Measurements from ENCODE around the gene TMEM108.
A peak's percentile ranks its signal among the peaks of the same experiment; 100 is the strongest.

TMEM108 gene

GRCh38 chr3:133123636-133124035 lies 85.4 kb downstream of the TMEM108 start:
- FAIRE-seq (no peak), DNase-seq (ENCODE audit: insufficient read length) (no peak)
- no peak for TF ChIP-seq POLR2AphosphoS5 (IDR thresholded peaks at IDR 0.05; ENCODE audit: low read depth, low read length)
- no peak for TF ChIP-seq POLR2A (IDR thresholded peaks at IDR 0.05; ENCODE audit: low read depth, low read length)
- no peak for TF ChIP-seq TAF1 (IDR thresholded peaks at IDR 0.05; ENCODE audit: borderline replicate concordance, low read depth, low read length)

- FAIRE-seq (no peak), DNase-seq (ENCODE audit: insufficient read length) (no peak)
- TF ChIP-seq TAF1 (IDR thresholded peaks at IDR 0.05; ENCODE audit: borderline replicate concordance, low read depth, low read length): no peak
- no peak for TF ChIP-seq POLR2AphosphoS5 (IDR thresholded peaks at IDR 0.05; ENCODE audit: low read depth, low read length)
- no peak for TF ChIP-seq POLR2A (IDR thresholded peaks at IDR 0.05; ENCODE audit: low read depth, low read length)
These were observed 86.3 kb downstream of the TMEM108 start for GRCh38 chr3:133124511-133124910.

- DNase-seq (ENCODE audit: insufficient read length): no peak
- TF ChIP-seq POLR2AphosphoS5 (IDR thresholded peaks at IDR 0.05; ENCODE audit: low read depth, low read length): no peak
- TF ChIP-seq POLR2A (IDR thresholded peaks at IDR 0.05; ENCODE audit: low read depth, low read length): no peak
- TF ChIP-seq TAF1 (IDR thresholded peaks at IDR 0.05; ENCODE audit: borderline replicate concordance, low read depth, low read length): no peak
- no peak for FAIRE-seq
These were observed 87.0 kb downstream of the TMEM108 start for GRCh38 chr3:133125171-133125570.

- TF ChIP-seq POLR2A (IDR thresholded peaks at IDR 0.05; ENCODE audit: low read depth, low read length): no peak
- no peak for TF ChIP-seq POLR2AphosphoS5 (IDR thresholded peaks at IDR 0.05; ENCODE audit: low read depth, low read length)
- no peak for TF ChIP-seq TAF1 (IDR thresholded peaks at IDR 0.05; ENCODE audit: borderline replicate concordance, low read depth, low read length)
- no peak for FAIRE-seq
- DNase-seq (ENCODE audit: insufficient read length): no peak
These were observed 87.6 kb downstream of the TMEM108 start for GRCh38 chr3:133125802-133126201.

- TF ChIP-seq POLR2AphosphoS5 (IDR thresholded peaks at IDR 0.05; ENCODE audit: low read depth, low read length) (no peak), TAF1 (IDR thresholded peaks at IDR 0.05; ENCODE audit: borderline replicate concordance, low read depth, low read length) (no peak), POLR2A (IDR thresholded peaks at IDR 0.05; ENCODE audit: low read depth, low read length) (no peak)
- DNase-seq (ENCODE audit: insufficient read length): no peak
- FAIRE-seq: no peak
These were observed 89.2 kb downstream of the TMEM108 start for GRCh38 chr3:133127381-133127780.

GRCh38 chr3:133130168-133130567 lies 92.0 kb downstream of the TMEM108 start:
- no peak for TF ChIP-seq POLR2AphosphoS5 (IDR thresholded peaks at IDR 0.05; ENCODE audit: low read depth, low read length)
- no peak for FAIRE-seq
- DNase-seq (ENCODE audit: insufficient read length): no peak

GRCh38 chr3:133135306-133135705 lies 97.1 kb downstream of the TMEM108 start:
- DNase-seq (ENCODE audit: insufficient read length) (no peak), FAIRE-seq (no peak)
- TF ChIP-seq TAF1 (IDR thresholded peaks at IDR 0.05; ENCODE audit: borderline replicate concordance, low read depth, low read length) (no peak), POLR2AphosphoS5 (IDR thresholded peaks at IDR 0.05; ENCODE audit: low read depth, low read length) (no peak), POLR2A (IDR thresholded peaks at IDR 0.05; ENCODE audit: low read depth, low read length) (no peak)

- no peak for FAIRE-seq
- DNase-seq (ENCODE audit: insufficient read length): no peak
- TF ChIP-seq TAF1 (IDR thresholded peaks at IDR 0.05; ENCODE audit: borderline replicate concordance, low read depth, low read length) (no peak), POLR2A (IDR thresholded peaks at IDR 0.05; ENCODE audit: low read depth, low read length) (no peak), POLR2AphosphoS5 (IDR thresholded peaks at IDR 0.05; ENCODE audit: low read depth, low read length) (no peak)
These were observed 98.2 kb downstream of the TMEM108 start for GRCh38 chr3:133136114-133137041.

- peak; percentile 5 for FAIRE-seq
- no peak for DNase-seq (ENCODE audit: insufficient read length)
- TF ChIP-seq POLR2AphosphoS5 (IDR thresholded peaks at IDR 0.05; ENCODE audit: low read depth, low read length) (no peak), TAF1 (IDR thresholded peaks at IDR 0.05; ENCODE audit: borderline replicate concordance, low read depth, low read length) (no peak), POLR2A (IDR thresholded peaks at IDR 0.05; ENCODE audit: low read depth, low read length) (no peak)
These were observed 99.1 kb downstream of the TMEM108 start for GRCh38 chr3:133137042-133137996.

GRCh38 chr3:133138017-133138416 lies 99.8 kb downstream of the TMEM108 start:
- FAIRE-seq: peak; percentile 90
- no peak for TF ChIP-seq POLR2AphosphoS5 (IDR thresholded peaks at IDR 0.05; ENCODE audit: low read depth, low read length)
- no peak for TF ChIP-seq POLR2A (IDR thresholded peaks at IDR 0.05; ENCODE audit: low read depth, low read length)
- no peak for TF ChIP-seq TAF1 (IDR thresholded peaks at IDR 0.05; ENCODE audit: borderline replicate concordance, low read depth, low read length)
- no peak for DNase-seq (ENCODE audit: insufficient read length)

GRCh38 chr3:133152056-133152455 lies 113.9 kb downstream of the TMEM108 start:
- DNase-seq (ENCODE audit: insufficient read length) (no peak), FAIRE-seq (no peak)
- no peak for TF ChIP-seq POLR2AphosphoS5 (IDR thresholded peaks at IDR 0.05; ENCODE audit: low read depth, low read length)
- no peak for TF ChIP-seq TAF1 (IDR thresholded peaks at IDR 0.05; ENCODE audit: borderline replicate concordance, low read depth, low read length)
- TF ChIP-seq POLR2A (IDR thresholded peaks at IDR 0.05; ENCODE audit: low read depth, low read length): no peak
